SK-N-MC (cell line): Measurements from ENCODE around the gene MTX1.

Experiments used
- EZH2 ChIP-seq: fragments of 200-600 bp; sonication (generic); IDR thresholded peaks from one replicate; pipeline ENCODE4 v1.6.1; 2017; ENCODE audit warnings: antibody characterized with exemption
- POLR2AphosphoS5 ChIP-seq: IDR thresholded peaks from 2 replicates; pipeline ENCODE4 v1.6.1; 2012; ENCODE audit warnings: mild to moderate bottlenecking, low read depth, low read length, borderline replicate concordance

GRCh38 chr1:155168456-155169210, 39.9 kb upstream of the MTX1 start:
- no peak for TF ChIP-seq EZH2
- no peak for TF ChIP-seq POLR2AphosphoS5
